NCI-H526 (cell line): Measurements from ENCODE around the gene PLA2G2A.
"Not testable (repeated sequence)": the region's sequence is repeated elsewhere in the genome, so short reads cannot be mapped to it uniquely, and the experiment has no call there.

Experiments
- DNase-seq, 2 experiments: peaks; one replicate each; lab custom pipeline; 2025; lab: John Stamatoyannopoulos, UW

Gene PLA2G2A

DNA sequence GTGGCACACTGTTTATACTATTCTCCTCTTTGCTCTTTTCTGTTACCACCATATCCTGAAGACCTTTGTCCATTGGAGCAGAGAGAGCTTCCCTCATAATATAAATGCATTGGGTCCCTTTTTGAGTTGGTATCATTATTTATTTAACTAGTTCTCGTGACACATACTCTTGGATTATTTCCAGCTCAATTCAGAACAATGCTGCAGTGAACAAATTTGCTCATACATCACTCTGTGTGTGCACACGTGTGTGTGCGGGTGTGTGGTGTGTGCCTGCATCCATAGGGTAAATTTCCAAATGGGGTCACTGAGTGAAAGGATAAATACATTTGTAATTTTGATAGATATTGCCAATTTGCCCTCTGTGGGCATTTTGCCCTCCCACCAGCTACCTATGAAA is 5.8 kb downstream of the PLA2G2A start:
- DNase-seq, result no peak

DNA sequence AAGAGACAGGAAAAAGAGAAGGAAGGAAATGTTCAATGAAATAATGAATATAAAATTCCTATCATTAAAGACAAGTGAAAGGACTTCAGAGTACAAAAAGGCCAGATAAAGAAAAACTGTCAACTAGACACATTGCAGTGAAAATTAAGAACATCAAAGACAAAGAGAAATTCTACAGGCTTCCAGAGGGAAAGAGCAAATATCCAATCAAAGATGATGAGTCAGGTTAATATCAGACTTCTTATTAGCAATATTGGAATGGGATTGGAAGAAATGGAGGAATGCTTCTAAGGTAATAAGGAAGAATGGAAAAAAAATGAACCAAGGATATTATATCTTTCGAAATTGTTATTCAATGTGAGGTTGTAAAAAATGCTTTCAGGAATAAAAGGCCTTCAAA is 7.8 kb downstream of the PLA2G2A start:
- no peak for DNase-seq

DNA sequence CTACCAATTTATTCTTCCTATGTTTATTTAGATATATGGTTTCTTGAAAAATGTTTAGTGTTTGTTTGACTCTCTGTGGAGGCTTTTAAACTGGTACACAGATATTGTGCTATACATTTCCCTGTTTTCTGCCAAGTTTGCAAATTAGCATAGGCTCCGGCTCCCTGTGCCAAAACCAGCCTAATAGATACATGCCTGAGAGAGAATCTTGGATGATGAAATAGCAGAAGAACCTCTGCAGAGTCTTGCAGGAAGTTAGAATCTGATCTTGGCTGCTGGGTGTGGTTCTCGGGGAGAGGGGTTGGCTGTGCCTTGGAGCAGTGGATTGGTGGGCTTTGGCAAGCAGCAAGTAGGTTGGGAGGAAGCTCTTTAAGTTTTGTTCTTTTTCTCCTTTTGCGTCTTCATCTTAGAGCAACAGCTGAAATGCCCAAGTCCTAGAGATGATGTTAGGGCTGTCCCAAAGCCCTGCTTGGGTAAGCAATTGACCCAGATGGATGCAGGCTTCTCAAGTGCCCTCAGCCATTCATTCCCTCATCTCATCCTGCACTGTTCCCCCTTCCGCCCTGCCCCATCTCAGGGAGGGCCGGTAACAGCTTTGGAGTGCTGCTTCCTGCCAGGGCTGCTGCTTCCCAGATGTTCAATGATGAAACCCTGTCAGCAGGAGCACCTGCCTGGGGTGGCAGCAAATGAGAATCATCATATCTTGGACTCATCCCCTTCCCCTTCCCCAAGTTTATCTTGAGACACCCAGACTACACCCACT is 9.3 kb downstream of the PLA2G2A start:
- DNase-seq, result no peak

DNA sequence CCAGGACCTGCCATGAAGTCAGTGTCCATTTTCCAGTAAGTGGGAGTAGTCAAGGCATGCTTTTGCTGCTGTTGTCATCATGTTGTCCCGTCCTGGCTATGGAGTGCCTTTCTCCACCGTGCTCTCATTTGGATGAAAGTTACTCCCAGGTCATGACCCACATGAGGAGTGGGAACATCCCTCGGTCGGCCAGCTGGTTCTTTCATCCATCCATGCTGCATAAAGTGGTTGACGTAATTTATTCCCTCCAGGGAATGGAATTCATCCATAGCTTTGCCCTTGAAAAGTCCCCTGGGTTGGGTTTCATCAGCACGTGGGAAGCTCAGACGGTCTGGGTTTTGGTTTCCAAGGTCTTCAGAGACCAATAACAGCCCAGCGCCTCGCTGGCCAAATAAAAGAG is 11.6 kb downstream of the PLA2G2A start:
- no peak for DNase-seq

DNA sequence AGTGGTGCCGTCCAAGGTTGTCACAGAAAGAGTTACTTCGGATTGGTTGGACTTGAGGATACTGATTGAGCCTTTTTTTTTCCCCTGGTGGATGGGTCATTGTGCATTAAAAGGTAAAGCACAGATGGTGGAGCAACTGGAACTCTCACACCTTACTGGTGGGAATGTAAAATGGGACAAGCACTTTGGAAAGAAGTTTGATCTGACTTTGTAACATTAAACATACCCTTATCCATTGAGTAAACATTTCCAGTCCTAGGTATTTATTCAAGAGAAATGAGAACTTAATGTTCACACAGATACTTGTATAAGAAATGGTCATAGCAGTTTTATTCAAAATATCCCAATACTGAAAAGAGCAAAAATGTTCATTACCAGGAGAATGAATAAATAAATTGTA is 14.9 kb downstream of the PLA2G2A start:
- DNase-seq, result no peak

DNA sequence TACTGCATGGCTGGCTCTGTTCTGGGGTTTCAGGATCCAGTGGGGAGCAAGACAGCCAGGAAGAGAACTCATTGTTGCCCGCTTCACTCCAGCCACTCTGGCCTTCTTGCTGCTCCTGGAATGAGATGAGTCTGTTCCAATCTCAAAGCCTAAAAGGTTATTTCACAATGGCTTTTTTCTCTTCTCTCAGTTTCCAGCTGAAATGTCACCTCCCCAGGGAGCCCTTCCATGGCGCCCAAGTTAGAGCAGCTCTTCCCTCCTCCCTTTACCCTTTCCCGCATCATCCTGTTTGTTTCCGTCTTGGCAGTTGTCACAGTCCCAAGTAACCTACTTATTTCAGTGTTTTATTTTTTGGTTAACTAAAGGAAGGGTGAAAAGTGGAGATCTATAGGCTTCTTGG is 15.8 kb downstream of the PLA2G2A start:
- no peak for DNase-seq

DNA sequence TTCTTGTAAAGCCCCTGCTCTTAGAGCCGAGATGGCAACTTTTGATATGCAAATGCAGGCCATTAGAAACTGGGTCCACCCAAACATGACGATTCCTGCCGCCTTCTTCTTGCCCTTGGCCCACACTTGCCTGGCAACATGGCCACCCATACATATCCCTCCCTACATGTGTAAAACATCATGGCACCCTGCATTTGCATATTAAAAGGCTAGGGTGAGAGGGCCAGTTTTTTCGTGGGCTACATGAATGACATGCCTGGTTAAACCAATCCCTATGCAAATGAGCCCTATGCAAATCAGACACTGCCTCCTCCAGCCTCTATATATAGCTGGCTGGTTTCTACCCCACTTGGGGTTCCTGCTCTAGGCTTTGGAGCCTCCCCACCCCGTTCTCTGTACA is 18.8 kb downstream of the PLA2G2A start:
- DNase-seq, result peak; percentile 78 to 85

DNA sequence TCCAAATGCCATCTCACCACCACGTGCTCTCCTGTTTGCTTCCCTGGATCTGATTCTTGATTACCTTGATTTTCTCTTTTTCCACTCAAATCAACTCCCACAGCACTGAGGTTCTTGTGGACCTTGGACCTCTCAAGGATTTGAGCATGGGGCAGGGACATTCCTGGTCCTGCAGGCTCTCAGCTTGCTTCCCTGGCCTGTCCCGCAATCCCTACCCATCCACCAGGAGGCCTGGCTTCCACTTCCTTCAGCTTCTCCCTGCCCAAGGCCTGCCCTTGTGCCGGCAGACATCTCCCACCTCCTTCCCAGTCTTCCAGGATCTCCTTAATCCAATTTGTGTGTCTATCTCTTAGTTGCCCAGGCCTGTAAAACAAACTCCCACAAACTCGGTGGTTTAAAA is 21.6 kb downstream of the PLA2G2A start:
- DNase-seq, result no peak

DNA sequence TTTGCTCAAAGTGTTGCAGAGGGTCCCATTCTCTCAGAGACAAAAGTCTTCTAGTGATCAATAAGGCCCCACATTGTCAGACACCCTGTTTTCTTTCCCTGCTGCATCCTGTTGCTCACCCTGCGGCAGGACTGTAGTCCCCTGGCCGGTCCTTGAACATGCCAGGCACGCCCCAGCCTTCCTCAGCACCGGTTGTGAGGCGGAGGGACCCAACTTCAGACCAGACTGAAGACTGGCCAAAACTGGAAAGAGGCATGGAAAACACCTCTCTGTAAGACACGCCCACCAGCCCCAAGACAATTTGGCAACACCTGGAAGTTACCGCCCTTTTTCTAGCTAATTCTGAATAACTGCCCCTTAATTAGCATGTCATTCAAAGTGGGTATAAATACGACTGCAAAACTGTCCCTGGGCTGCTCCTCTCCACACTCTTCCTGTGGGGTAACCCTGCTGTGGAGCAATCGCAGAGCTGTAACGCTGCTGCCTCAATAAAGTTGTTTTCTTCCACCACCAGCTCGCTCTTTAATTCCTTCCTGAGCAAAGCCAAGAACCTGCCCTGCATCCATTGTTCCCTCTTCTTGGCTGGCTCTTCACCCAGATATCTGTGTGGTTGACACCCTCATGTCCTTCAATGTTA is 23.8 kb downstream of the PLA2G2A start:
- DNase-seq, result no peak

DNA sequence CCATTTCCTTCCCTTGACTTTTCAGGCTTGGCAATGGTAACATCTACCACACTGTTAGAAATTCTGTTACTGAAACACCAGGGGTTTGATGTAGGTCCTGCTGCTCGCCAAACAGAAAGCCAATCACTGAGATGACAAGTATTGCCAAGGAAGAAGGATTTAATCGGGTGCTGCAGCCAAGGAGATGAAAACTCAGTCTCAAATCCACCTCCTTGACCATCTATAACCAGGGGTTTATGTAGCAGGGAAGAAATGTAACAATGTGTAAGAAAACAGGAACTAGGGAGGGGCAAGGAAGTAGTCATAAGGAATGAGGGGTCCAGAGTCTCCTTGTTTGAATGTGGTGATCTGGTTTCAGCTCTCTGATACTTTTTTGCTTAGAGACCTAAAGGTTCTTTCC is 25.4 kb downstream of the PLA2G2A start:
- DNase-seq, result no peak

DNA sequence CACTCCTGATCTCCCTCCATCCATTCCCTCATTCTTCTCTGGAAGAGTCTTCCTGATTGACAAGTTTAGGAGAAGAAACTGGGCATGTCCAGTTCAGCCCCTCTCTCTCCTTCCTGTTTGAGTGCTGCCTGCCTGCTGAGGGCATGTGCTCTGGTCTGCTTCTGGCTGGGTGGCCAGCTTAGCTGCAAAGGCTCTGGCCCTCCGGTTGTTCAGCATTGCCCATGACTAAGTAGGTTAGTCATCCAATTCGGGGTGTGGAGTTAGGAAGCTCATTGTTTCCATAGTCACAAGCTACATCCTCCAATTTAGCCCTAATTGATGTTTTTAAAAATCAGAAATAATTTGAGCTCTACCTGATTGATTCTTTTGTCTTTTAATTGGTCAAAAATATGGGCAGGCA is 30.4 kb downstream of the PLA2G2A start:
- DNase-seq, result no peak

DNA sequence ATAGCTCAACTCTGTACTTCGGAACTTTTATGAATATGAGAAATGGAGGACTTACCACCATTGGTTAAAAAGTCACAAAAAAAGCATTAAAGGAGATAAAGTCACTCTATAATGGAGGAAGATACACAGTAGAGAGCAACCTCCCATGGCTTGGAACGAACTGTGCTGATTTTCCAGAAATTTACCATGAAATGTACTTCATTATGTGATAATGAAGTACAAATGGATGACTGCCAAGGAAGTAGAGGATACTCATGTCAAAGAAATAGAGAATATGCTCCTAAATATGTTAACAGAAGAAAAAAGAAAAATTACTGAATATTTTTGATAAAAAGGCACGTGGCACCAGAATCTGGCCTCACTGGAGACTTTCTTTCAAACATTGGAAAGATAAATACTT is 32.4 kb downstream of the PLA2G2A start:
- no peak for DNase-seq

DNA sequence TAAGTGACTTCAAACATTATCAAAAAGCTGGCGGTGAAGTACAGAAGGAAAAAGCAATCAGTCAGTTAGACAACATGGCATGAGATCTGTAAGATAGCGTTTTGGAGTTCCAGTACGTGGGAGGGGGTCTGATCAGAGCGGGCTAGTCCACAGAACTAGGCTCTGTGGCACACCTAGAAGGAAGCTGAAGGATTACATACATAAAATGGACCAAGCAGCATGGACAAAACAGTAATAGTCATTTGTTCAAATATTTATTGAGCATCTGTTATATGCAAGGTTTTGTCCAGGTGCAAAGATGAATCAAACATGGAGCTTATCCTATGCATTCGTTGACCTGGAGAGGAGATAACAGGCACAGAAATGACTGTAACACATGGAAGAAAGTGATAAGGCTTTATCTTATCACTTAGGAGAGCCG is 33.1 kb downstream of the PLA2G2A start:
- no peak for DNase-seq

DNA sequence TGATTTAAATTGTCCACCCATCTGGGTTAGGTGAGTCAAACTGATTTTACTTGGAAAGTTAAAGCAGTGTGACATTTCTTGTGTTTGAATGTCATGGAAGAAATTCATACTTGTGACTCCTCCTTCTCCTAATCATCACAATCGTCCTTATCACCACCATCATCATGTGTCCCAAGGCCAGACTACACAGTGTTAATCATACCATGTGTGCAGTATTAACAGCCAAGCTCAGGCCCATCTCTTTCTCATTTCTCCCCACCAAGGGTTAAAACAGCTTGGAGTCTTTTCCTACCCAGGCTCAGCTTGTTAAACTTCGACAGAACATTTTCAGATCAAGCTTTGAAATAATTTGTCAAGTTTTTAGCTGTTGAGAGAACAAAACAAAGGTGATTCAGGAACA is 33.5 kb downstream of the PLA2G2A start:
- DNase-seq, result no peak

DNA sequence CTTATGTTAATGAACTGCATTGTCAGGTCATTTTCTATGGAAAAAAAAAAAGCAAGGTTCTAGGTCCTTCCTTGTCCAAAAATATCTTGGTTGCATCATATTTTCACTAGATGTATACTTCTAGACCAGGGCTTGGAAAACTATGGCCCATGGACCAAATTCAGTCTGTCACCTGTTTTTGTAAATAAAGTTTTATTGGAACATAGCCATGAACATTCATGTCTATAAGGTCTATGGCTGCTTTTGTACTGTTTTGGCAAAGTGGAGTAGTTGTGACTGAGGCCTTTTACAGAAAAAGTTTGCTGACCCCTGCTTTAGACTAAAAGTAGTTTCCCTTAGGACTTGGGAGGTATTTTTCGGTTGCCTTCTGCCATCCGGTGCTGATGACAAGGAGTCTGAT is 36.8 kb downstream of the PLA2G2A start:
- DNase-seq, result no peak

DNA sequence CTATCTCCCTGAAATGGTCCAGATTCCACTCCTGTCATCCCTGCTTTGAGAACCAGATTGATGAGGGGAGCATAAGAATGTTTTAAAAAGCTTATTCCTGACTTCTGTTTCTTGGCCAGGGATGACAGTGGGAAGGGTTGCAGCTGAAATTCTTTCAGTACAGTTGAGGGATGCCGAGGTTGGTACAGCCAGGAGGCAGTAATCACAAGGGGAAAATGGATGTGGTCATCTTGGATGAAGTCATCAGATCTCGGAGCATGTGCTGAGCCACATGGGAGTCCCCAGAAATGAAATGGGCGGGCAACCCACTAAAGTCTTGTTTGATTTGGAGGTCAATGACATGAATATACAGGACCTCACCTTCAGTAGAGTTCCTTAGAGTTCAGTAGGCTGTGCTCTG is 37.3 kb downstream of the PLA2G2A start:
- DNase-seq, result no peak

DNA sequence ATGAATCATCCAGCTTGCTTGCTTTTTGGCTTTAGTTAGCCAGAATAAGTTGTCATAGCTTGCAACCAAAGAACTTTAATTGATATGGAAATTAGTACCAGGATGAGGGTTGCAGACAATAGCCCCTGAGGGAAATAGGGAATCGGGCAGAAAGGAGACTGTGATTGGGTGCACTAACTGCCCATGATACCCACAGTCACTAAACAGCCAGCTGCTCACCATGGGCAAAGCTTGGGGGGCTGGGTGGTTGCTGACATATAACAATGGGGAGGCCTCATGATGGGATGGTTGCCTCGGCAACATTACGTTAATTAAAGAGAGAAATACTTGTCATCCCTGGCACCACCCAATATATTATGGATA is 38.2 kb downstream of the PLA2G2A start:
- DNase-seq, result no peak

DNA sequence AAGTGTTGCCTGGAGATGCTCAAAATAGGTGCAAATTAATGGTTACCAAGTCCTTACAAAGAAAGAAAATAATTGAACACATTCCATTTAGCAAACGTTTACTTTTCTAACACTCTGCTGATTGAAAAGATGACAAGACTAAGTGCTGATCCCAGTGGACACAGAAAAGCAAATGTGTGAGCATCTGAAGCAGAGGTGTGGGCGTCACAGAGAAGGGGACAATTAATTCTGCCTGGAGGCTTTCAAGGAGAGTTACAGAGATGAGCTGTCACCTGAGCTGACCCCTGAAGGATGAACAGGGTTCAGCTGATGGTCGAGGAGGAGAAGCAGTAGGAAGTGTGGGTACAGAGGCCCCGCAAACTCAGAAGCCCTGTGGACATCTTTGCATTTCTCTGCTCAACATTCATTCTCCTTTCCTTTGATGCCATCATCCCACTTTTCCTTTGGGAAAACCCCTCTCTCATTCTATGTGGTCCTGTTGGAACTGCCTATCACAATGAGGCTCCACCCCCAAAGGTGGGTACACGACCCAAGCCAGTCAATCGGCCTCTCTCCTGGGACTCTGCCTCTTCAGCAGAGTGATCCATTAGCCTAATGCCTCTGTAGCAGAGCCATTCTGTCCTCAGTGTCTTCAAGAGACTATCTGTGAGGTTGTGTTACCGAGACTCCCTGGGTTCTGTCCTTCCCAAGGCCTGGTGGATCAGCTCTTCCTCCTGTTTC is 38.8 kb downstream of the PLA2G2A start:
- no peak for DNase-seq

DNA sequence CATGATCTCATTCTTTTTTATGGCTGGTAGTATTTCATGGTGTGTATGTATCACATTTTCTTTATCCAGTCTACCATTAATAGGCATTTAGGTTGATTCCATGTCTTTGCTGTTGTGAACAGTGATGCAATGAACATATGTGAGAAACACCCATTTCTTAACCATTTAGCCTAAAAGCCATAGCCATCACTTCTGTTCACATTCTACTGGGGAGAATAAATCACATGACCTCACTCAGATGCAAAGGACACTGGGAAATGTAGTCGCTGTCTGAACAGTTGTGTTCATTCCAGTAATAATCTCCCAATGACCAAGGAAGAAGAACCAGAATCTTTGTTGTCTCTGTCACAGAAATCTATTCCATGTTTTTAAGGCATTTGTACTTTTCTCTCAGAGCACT is 40.9 kb downstream of the PLA2G2A start:
- no peak for DNase-seq

DNA sequence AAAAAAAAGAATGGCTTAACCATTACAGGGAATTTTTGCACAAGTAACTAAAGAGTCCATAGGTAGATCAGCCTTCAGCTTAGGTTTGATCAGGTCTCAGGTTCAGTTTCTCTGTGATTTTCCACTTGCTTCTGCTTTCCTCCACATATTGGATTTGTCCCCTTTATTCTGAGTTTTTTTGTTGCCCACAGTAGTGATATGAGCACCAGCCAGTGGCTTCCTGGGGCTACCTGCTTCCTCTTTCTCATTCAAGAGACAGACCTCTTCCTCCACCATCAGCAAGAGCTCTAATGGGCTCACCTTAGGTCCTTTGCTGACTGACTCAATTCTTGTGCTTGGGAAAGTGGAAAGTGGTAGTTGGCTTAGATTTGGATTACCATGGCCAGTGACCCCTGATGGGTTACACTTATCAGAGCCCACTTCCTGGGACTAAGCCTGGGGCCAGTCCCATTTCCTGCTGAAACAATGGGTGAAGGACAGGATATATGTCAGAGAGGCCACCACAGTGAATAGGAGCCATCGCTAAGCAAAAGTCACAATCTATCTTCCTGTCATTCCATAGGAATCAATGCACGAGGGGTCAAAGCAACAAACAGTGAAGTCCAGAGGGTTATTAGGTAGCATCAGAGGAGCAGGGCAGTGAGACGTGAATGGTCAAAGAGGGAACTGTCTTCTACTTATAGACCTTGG is 43.2 kb downstream of the PLA2G2A start:
- DNase-seq, result no peak

DNA sequence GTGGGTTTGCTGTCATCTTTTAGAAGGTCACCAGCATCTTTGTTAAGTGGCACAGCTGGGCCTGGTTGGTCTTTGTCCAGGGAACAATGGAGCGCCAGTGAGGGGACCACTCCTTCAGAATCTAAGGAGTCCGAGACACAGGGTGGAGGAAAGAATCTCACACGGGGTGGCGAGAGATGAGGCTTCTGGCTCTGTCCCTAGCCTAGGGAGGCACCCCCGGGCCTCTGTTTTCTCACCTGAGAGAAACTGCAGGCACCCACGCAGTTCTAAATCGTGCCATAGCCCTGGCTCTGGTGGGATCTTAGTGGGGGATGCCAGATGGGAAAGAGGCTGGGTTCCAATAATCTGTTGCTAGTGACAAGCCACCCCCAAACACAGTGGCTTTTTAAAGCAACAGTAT is 45.1 kb downstream of the PLA2G2A start:
- no peak for DNase-seq

DNA sequence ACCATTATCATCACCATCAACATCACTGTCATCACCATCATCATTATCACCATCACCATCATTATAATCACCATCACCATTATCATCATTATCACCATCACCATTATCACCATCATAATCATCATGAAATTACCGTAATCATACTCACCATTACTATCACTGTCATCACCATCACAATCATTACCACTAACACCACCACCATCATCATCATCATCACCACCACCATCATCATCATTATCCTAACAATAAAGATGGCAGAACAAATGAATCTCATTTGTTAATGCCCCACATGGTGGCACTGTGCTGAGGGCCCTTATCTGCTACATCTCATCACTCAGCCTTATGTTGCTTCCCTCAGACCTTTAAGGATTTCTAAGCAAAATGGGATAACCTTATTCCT is 46.6 kb downstream of the PLA2G2A start:
- no peak for DNase-seq

DNA sequence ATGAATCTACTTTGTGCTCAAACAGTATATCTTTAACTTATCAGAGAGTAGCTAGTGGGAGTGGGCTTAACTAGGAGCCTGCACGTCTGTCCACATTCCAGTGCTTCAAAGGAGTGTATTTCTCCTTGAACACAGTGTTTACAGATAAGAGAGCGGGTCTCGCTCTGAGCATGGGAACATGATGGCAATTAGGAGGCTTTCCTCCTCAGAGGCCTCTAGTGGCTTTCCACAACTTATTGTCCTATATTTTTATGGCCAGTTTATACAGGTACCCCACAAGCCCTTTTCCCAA is 52.3 kb downstream of the PLA2G2A start:
- DNase-seq, result not testable (repeated sequence)
